ENCODE results near the gene RPP30.

The RPP30 gene

DNA sequence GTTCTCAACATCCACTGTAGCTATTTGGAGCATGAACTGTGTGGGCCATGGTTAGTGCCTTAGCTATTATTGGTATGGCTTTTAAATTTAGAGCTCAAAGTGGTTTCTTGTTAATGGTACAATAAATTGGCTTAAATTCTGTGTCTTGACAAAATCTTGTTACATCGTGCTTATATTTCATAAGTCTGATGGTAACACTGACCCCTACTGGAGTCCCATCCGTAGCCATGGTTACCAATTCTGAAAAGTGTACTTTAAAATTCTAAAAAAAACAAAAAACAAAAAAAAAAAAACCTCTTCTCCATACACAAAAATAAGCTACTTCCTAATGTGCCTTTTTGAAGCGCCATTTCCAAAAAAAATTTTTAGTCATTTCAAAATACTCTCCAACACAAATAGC, 6.4 kb upstream of the RPP30 start:
- Histone ChIP-seq H4K20me1 (ENCODE audit: low read depth, low read length) (no peaks in the 10 kb centered on the region), H3K9ac (ENCODE audit: low read length) (no peak overlapping the region), H2AFZ (ENCODE audit: low read depth, low read length, severe bottlenecking) (no peak overlapping the region), H3K79me2 (ENCODE audit: insufficient read depth, low read length) (no peaks in the 10 kb centered on the region), H3K9me3 (ENCODE audit: insufficient read depth, low read length) (peaks cover 5% of the 10 kb centered on the region; the same call in 1 of the 2 replicates), H3K9me2 (replicated peaks; ENCODE audit: insufficient read depth, low read length) (no peaks in the 10 kb centered on the region), H3K36me3 (ENCODE audit: low read length) (no peaks in the 10 kb centered on the region), H3K4me3 (ENCODE audit: insufficient read depth, low read length, poor library complexity, severe bottlenecking) (no peak overlapping the region), H3K27me3 (ENCODE audit: low read length) (no peaks in the 10 kb centered on the region), H3K4me2 (ENCODE audit: low read depth, low read length, poor library complexity, severe bottlenecking) (no peak overlapping the region), H3F3A (ENCODE audit: insufficient read depth) (no peaks in the 10 kb centered on the region), H3K27ac (ENCODE audit: low read depth, low read length) (no peak overlapping the region)
- no peak for TF ChIP-seq EZH2phosphoT487 (conservative IDR thresholded peaks at IDR 0.05; ENCODE audit: low read length)
- TF ChIP-seq, protein P1, sequence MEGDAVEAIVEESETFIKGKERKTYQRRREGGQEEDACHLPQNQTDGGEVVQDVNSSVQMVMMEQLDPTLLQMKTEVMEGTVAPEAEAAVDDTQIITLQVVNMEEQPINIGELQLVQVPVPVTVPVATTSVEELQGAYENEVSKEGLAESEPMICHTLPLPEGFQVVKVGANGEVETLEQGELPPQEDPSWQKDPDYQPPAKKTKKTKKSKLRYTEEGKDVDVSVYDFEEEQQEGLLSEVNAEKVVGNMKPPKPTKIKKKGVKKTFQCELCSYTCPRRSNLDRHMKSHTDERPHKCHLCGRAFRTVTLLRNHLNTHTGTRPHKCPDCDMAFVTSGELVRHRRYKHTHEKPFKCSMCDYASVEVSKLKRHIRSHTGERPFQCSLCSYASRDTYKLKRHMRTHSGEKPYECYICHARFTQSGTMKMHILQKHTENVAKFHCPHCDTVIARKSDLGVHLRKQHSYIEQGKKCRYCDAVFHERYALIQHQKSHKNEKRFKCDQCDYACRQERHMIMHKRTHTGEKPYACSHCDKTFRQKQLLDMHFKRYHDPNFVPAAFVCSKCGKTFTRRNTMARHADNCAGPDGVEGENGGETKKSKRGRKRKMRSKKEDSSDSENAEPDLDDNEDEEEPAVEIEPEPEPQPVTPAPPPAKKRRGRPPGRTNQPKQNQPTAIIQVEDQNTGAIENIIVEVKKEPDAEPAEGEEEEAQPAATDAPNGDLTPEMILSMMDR (IDR thresholded peaks at IDR 0.05; ENCODE audit: insufficient read depth, low read length, poor library complexity, severe bottlenecking): no peak

DNA sequence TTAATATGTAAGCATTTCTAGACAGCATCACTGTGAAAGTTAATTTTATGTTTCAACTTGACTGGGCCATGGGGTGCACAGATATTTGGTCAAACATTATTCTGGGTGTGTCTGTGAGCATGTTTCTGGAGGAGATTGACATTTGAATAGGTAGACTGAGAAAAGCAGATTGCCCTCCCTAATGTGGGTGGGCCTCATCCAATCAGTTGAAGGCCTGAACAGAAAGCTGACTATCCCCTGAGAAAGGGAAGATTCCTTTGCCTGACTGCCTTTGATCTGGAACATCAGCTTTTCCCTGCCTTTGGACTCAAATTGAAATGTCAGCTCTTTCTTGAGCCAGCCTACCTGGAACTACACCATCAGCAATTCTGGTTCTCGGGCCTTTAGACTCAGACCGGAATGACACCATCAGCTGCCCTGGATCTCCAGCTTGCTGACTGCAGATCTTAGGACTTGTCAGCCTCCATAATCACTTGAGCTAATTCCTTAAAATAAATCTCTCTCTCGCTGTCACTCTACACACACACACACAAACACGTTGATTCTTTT, 5.7 kb upstream of the RPP30 start:
- H4K20me1 ChIP-seq (ENCODE audit: low read depth, low read length): no peaks in the 10 kb centered on the region
- no peak overlapping the region for H3K9ac ChIP-seq (ENCODE audit: low read length)
- H3F3A ChIP-seq (ENCODE audit: insufficient read depth): no peaks in the 10 kb centered on the region
- H3K9me2 ChIP-seq (replicated peaks; ENCODE audit: insufficient read depth, low read length): no peaks in the 10 kb centered on the region
- no peaks in the 10 kb centered on the region for H3K36me3 ChIP-seq (ENCODE audit: low read length)
- no peak overlapping the region for H3K4me2 ChIP-seq (ENCODE audit: low read depth, low read length, poor library complexity, severe bottlenecking)
- peaks cover 5% of the 10 kb centered on the region; the same call in 1 of the 2 replicates for H3K9me3 ChIP-seq (ENCODE audit: insufficient read depth, low read length)
- H2AFZ ChIP-seq (ENCODE audit: low read depth, low read length, severe bottlenecking): no peak overlapping the region
- H3K27ac ChIP-seq (ENCODE audit: low read depth, low read length): no peak overlapping the region
- H3K4me3 ChIP-seq (ENCODE audit: insufficient read depth, low read length, poor library complexity, severe bottlenecking): no peak overlapping the region
- no peaks in the 10 kb centered on the region for H3K79me2 ChIP-seq (ENCODE audit: insufficient read depth, low read length)
- TF ChIP-seq EZH2phosphoT487 (conservative IDR thresholded peaks at IDR 0.05; ENCODE audit: low read length): no peak
- TF ChIP-seq, protein P1 (IDR thresholded peaks at IDR 0.05; ENCODE audit: insufficient read depth, low read length, poor library complexity, severe bottlenecking): no peak
- no peaks in the 10 kb centered on the region for H3K27me3 ChIP-seq (ENCODE audit: low read length)

DNA sequence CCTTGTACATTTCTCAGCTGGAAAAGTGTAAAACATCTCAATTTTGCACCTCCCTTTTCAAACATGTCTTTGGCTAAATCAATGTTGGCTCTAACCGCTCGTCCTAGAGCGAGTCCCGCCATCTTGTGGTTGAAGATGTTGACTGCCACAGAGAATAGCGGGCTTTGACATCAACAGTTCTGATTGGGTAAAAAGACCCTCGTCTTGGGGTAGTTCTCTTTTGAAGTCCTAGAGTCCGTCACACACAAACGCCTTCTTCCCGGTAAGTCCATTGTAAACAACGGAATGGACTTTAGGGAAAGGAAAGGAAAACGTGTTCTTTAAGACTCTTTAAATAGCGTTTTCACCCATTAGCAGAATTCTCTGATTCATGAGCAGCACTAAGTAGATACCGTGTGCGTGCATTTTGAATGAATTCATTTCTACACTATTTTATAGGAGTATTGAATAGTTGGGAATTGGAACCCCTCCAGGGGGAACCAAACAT, 452 bp upstream of the RPP30 start:
- H3F3A ChIP-seq (ENCODE audit: insufficient read depth): no peaks in the 10 kb centered on the region
- H3K9ac ChIP-seq (ENCODE audit: low read length): peak overlapping the region; percentile 75
- H3K9me2 ChIP-seq (replicated peaks; ENCODE audit: insufficient read depth, low read length): no peaks in the 10 kb centered on the region
- H3K36me3 ChIP-seq (ENCODE audit: low read length): peaks cover 6% of the 10 kb centered on the region; the same call in 1 of the 2 replicates
- H3K4me2 ChIP-seq (ENCODE audit: low read depth, low read length, poor library complexity, severe bottlenecking): peak overlapping the region; percentile 94
- H2AFZ ChIP-seq (ENCODE audit: low read depth, low read length, severe bottlenecking): peak overlapping the region; percentile 98
- no peak for TF ChIP-seq EZH2phosphoT487 (conservative IDR thresholded peaks at IDR 0.05; ENCODE audit: low read length)
- TF ChIP-seq, protein P1 (IDR thresholded peaks at IDR 0.05; ENCODE audit: insufficient read depth, low read length, poor library complexity, severe bottlenecking): peak; percentile 17
- peaks cover 5% of the 10 kb centered on the region; the same call in 1 of the 2 replicates for H3K9me3 ChIP-seq (ENCODE audit: insufficient read depth, low read length)
- H4K20me1 ChIP-seq (ENCODE audit: low read depth, low read length): no peaks in the 10 kb centered on the region; the same call in 1 of the 2 replicates
- H3K4me3 ChIP-seq (ENCODE audit: insufficient read depth, low read length, poor library complexity, severe bottlenecking): peak overlapping the region; percentile 91
- no peak overlapping the region for H3K27ac ChIP-seq (ENCODE audit: low read depth, low read length)
- peaks cover 24% of the 10 kb centered on the region for H3K79me2 ChIP-seq (ENCODE audit: insufficient read depth, low read length)
- no peaks in the 10 kb centered on the region for H3K27me3 ChIP-seq (ENCODE audit: low read length)

All from SU-DHL-6 (cell line).